GM10248 (cell line): ENCODE data around the gene FAM53B.

ENCODE experiments used
- CTCF ChIA-PET: fragments of 300-600 bp; sonication (Branson Sonifier 250); formaldehyde crosslinking; extraction: SDS; loops from one replicate; lab custom pipeline; 2021; ENCODE audit warnings: antibody characterized with exemption; lab: Yijun Ruan, JAX
- POLR2A ChIA-PET: fragments of 350-650 bp; sonication (Branson Sonifier 250); formaldehyde crosslinking; extraction: SDS; loops from one replicate; lab custom pipeline; 2020; ENCODE audit warnings: antibody characterized with exemption; lab: Yijun Ruan, JAX
- DNase-seq: peaks from one replicate; pipeline ENCODE4 v3.0.0; 2012; ENCODE audit errors: extremely low spot score
- TF ChIP-seq, protein P1 (sequence below): IDR thresholded peaks from 2 replicates; pipeline ENCODE4 v1.5.1; 2012; ENCODE audit warnings: mild to moderate bottlenecking, low read depth; ENCODE audit errors: extremely low read depth, missing control alignments, control extremely low read depth

FAM53B gene

DNA sequence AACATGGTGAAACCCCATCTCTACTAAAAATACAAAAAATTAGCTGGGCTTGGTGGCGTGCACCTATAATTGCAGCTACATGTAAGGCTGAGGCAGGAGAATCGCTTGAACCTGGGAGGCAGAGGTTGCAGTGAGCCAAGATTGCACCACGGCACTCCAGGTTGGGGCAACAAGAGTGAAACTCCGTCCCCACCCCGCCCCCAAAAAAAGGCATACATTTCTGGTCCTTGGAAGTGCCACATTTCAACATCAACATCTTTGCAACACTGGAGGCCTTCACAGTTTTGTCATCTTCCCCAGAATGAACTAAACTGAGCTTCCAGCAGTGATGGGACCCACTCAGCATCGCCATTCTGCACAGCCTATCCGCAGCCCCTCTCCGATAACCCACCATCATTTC is 36.6 kb downstream of the FAM53B start:
- CTCF ChIA-PET = interaction anchor here (0.7 to 7.1 kb wide), 9 partner anchors 11 to 177 kb away, joined by 3 to 86 read pairs (median 4); no protein-coding TSS in a partner anchor
- TF ChIP-seq, protein P1, sequence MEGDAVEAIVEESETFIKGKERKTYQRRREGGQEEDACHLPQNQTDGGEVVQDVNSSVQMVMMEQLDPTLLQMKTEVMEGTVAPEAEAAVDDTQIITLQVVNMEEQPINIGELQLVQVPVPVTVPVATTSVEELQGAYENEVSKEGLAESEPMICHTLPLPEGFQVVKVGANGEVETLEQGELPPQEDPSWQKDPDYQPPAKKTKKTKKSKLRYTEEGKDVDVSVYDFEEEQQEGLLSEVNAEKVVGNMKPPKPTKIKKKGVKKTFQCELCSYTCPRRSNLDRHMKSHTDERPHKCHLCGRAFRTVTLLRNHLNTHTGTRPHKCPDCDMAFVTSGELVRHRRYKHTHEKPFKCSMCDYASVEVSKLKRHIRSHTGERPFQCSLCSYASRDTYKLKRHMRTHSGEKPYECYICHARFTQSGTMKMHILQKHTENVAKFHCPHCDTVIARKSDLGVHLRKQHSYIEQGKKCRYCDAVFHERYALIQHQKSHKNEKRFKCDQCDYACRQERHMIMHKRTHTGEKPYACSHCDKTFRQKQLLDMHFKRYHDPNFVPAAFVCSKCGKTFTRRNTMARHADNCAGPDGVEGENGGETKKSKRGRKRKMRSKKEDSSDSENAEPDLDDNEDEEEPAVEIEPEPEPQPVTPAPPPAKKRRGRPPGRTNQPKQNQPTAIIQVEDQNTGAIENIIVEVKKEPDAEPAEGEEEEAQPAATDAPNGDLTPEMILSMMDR = no peak
- no peak for DNase-seq
- POLR2A ChIA-PET = interaction anchor here (0.6 kb wide), 1 partner anchor 131 kb away, joined by 4 read pairs; no protein-coding TSS in a partner anchor

DNA sequence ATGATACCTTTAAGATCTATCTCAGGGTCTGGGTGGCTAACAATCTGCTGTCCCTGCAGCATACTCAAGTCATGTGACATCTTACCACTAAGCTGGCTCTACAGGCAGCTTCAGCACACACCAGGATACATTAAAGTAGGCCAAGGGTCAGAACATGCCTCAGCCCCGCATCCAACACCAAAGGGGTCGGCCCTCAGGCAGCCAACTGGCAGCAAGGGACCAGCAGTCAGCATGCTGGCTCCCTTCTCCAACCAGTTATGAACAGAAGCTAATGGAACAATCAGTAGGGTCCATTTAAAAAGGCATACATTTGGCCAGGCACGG is 37.1 kb downstream of the FAM53B start:
- DNase-seq = no peak
- POLR2A ChIA-PET = no interaction called here
- CTCF ChIA-PET = interaction anchor here (0.7 to 7.1 kb wide), 7 partner anchors 10 to 177 kb away, joined by 3 to 86 read pairs (median 3); no protein-coding TSS in a partner anchor
- TF ChIP-seq, protein P1 = no peak

DNA sequence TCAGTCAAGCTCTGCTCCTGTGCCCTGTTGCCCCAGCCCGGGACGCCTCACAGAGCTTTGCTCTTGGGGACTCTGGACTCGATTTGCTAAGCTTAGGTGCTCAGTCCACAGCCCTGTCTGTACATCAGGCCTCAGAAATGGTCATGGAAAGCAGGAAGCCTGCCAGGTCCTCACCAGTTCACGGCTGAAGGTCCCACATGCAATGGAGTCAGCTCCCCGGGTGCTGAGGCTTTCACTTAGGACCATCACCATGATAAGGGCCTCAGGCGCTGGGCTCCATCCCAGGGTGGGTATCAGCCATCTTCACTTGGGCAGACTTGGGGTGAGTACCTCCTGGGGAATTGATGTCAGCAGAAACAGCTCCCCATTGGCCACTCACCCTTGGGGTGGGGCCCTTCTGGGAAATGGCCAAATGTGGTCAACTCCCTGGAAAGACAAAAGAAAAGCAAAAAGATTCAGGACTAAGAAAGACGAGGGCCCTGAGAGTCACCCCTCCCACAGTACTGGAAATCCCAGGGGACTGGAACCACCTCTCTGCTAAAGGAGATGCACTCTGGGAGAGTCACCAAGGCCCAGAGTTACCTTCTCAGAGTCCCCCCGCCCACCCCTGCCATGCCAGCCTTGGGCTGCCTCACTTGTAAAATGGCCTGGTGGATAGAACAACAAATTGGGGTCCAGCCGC is 37.6 kb downstream of the FAM53B start:
- TF ChIP-seq, protein P1 = no peak
- ChIA-PET CTCF (interaction anchor here (0.7 to 7.1 kb wide), 11 partner anchors 10 to 86 kb away, joined by 3 to 86 read pairs (median 5); no protein-coding TSS in a partner anchor), POLR2A (no interaction called here)
- DNase-seq = no peak

DNA sequence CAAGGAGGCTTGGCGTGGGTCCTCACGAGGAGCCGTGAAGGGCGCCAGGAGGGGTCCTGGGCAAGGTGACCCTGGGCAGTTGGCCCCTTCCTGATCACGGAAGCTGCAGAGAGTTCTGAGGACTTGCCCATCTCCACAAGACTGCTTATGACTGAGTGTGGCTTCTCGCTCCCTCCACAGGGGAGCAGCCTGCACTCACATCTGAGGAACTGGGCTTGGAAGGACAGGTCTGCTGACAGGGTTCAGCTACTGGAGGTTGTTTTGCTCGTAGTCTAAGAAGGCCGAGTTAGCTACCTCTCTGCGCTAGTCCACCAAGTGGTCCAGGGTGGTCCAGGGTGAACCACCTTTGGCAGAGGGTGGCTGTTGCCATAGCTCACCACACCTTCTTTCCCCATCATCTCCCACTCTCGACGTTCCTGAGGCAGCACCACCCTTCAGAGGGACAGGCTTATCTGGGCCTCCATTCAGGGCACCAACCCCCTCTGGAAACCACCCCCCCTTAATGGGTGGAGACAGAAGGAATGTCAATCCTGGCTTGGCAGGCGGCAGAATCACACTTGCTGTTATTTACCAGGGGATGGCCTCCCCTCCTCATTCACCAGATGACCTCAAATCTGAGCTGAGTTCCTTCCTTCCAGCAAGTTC is 38.2 kb downstream of the FAM53B start:
- ChIA-PET POLR2A (no interaction called here), CTCF (interaction anchor here (1.2 to 7.1 kb wide), 9 partner anchors 8 to 85 kb away, joined by 4 to 86 read pairs (median 6); no protein-coding TSS in a partner anchor)
- TF ChIP-seq, protein P1 = no peak
- DNase-seq = no peak

DNA sequence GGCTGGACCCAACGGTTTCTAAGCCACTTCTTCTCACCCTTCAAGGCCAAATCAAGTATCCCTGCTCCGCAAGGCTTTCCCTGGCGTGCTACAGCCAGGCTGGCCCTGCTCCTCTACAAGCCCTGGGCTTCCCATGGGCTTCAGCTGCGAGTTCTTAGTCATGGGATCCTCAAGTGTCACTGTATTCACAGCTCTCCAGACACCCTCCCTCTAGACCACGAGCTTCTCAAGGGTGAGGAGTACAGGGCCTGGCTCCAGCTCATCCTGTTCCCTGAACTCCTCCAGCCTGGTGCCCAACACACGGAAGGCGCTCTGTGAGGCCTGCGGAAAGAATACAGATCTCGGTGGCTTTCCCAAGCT is 38.8 kb downstream of the FAM53B start:
- DNase-seq = no peak
- TF ChIP-seq, protein P1 = no peak
- ChIA-PET POLR2A (no interaction called here), CTCF (interaction anchor here (1.4 to 7.1 kb wide), 8 partner anchors 8 to 84 kb away, joined by 4 to 86 read pairs (median 8); no protein-coding TSS in a partner anchor)

DNA sequence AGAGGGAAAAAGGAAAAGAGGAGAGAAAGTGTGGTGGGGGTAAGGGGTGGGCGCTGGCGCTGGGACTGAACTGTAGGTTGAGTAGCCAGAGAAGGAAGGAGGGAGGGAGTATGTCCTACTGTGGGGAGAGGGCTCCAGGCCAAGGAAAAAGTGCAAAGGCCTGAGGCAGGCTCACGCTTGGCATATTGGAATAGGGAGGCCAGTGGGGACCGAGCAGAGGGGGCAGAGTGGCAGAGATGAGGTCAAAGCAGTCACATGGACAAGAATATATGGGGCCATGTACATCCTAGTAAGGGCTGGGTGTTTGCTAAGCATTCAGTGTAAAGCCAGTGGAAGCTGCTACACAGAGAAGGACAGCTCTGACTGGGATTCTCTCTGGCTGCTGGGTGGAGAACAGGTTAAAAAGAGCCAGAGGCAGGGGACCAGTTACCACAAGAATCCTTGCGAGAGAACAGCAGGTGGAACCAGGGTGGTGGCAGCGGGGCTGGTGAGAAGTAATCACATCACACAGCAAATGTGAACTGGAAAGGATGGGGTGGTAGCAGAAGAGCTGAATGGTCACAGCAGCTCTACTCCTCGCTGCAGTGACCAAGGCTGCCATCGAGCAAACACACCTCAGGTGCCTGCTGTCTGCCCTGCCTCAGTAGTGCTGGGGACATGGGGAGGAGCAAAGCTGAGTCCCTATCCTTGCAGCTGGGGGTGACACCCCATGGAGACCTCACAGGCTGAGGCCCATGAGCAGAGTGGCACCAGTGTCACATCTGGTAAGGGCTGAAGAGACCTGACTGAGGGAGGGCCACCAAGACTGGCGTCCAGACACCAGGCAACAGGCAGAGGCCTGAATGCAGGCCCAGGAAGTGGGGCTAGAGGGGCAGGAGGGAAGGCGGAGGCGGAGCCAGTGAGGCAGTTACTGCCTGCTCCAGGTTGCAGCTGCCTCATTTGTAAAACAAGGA is 39.5 kb downstream of the FAM53B start:
- no peak for DNase-seq
- POLR2A ChIA-PET = no interaction called here
- CTCF ChIA-PET = interaction anchor here (1.4 to 7.1 kb wide), 8 partner anchors 8 to 84 kb away, joined by 4 to 86 read pairs (median 8); no protein-coding TSS in a partner anchor
- TF ChIP-seq, protein P1 = no peak
